ENCODE data around the gene PACC1.
"Not testable (repeated sequence)": the region's sequence is repeated elsewhere in the genome, so short reads cannot be mapped to it uniquely, and the experiment has no call there.

PACC1 gene

DNA sequence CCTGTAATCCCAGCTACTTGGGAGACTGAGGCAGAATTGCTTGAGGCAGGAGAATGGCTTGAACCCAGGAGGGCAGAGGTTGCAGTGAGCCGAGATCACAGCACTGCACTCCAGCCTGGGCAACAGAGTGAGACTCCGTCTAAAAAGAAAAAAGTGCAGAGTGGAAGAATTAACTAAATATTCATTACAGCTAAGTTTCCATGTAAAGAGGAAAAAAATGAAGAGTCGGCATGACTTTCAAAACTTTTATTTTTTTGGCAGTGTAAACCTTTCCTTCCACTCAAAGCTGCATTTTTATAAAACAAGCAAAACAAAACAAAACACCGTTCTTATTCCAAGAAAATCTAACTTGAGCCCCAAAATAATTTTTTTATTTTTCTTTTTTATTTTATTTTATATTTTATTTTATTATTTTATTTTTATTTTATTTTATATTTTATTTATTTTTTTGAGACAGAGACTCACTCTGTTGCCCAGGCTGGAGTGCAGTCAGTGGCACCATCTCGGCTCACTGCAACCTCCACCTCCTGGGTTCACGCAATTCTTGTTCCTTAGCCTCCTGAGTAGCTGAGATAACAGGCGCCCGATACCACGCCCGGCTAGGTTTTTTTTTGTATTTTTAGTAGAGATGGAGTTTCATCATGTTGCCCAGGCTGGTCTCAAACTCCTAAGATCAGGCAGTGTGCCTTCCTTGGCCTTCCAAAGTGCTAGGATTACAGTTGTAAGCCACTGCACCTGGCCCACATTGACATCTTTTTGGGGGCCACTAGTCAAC is 62.9 kb downstream of the PACC1 start:
- in situ Hi-C loops (cut with MboI; ENCODE audit: low sequenced_read_pairs): loop anchor here (25.0 kb wide), 2 partner anchors 289 to 664 kb away; partner anchors contain the start of gene NEK2

DNA sequence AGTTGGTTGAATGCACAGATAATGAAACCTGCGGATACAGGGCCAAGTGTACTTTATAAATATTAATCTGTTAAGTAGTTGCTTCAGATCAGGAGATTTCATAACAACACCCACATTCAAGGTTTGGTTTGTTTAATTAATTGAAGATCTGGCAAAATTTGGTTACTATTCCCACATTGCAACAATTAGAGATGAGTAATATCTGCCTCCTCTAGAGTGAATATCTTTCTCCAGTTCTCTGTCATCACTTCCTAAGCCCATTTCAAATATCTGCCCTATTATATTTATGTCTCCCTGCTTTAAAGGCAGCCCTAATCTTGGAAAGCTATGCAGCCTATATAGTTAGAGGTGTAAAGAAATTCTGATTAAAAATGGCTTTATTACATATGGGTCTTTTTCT is 68.1 kb downstream of the PACC1 start:
- in situ Hi-C loops (cut with MboI; ENCODE audit: low sequenced_read_pairs): no loop called here

DNA sequence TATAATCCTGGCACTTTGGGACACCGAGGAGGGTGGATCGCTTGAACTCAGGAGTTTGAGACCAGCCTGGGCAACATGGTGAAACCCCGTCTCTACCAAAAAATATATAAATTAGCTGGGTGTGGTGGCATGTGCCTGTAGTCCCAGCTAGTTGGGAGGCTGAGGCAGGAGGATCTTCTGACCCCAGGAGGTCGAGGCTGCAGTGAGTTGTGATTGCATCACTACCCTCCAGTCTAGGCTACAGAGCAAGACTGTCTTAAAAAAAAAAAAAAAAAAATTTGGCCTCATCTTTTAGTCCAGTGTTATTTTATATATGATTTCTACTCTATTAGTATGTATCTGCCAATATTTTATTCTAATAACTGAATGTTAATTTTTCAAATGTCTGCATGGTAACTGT is 69.8 kb downstream of the PACC1 start:
- in situ Hi-C loops (cut with MboI; ENCODE audit: low sequenced_read_pairs): no loop called here

DNA sequence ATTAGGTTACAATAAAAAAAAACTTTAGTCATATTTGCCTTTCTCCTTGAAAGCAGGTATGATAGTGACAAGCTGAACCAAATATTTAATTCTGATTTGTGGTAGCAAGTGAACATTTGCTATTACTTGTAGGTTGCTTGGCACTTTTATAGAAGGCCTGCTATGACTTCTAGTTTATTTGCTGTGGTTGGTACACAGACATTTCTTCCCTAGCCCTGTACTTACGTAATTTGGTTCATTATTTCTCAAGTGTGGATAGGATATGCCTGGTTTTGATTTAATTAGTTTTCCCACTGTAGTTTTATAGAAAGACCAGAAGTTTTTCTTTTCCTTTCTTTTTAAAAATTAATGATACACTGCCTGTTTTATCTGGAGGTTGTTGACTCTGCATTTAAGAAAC is 73.6 kb downstream of the PACC1 start:
- in situ Hi-C loops (cut with MboI; ENCODE audit: low sequenced_read_pairs): no loop called here

DNA sequence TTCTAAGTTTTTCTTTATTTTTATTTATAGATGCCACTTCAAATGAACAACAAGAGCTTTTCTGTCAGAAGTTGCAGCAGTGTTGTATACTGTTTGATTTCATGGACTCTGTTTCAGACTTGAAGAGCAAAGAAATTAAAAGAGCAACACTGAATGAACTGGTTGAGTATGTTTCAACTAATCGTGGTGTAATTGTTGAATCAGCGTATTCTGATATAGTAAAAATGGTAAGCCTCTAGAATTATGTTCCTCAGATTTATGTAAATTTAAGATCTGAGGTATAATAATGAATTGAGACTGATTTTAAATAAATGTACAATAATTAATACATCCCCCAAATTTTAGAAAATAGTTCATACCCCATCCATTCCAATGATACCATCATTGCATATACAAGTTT is 85.6 kb downstream of the PACC1 start:
- in situ Hi-C loops (cut with MboI; ENCODE audit: low sequenced_read_pairs): no loop called here

DNA sequence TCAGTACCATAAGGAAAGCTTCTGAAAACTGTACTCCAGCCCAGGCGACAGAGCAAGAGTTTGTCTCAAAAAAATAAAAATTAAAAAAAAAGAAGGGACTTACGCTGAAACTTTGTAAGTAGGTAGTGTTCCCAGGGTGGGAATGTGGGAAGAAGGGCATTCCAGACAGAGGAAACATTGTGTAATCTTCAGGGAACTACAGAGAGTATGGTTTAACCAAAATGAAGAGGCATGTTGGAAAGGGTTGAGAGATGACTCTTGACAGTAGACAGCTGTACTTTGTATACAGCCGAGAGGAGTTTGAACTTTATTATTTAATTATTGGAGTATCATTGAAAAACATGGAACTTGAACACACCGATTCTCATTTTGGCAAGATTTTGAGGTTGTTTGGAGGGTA is 86.4 kb downstream of the PACC1 start:
- in situ Hi-C loops (cut with MboI; ENCODE audit: low sequenced_read_pairs): no loop called here

DNA sequence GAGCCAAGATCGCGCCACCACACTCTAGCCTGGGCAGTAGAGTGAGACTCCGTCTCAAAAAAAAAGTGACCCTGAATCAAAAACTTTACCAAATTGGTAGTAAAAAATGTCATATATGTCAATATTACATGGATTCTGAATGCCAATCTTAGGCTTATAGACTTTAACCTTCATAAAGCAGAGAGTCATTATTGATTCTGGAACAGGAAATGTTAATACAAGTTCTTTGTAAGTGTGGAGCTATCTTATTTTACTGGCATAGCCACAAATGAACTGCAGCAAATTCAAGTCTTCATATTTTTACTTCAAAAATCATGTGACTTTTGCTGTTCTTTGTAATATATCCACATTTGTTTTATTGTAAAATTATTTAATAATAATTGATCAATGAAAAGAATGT is 88.1 kb downstream of the PACC1 start:
- in situ Hi-C loops (cut with MboI; ENCODE audit: low sequenced_read_pairs): no loop called here

DNA sequence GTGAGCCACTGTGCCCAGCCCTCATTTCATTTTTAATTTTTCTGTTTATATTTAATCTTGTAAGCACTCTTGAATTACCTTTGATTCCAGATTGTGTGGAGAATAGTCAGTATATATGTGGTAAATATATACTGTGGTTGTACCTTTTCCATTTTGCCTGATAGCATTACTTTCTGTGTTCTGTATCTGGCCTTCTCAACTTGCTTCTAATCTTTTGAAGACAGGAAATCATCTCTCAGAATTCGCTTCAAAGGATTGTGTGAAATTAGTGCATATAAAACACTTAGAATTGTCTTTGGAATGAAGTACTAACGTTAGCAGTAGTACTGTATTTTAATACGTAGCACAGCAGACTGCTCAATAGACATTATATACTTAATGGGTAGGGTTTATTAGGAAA is 91.6 kb downstream of the PACC1 start:
- in situ Hi-C loops (cut with MboI; ENCODE audit: low sequenced_read_pairs): no loop called here

DNA sequence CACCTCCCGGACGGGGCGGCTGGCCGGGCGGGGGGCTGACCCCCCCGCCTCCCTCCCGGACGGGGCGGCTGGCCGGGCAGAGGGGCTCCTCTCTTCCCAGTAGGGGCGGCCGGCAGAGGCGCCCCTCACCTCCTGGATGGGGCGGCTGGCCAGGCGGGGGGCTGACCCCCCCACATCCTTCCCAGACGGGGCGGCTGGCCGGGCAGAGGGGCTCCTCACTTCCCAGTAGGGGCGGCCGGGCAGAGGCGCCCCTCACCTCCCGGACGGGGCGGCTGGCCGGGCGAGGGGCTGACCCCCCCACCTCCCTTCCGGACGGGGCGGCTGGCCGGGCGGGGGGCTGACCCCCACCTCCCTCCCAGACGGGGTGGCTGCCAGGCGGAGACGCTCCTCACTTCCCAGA is 93.7 kb downstream of the PACC1 start:
- in situ Hi-C loops (cut with MboI; ENCODE audit: low sequenced_read_pairs): not testable (repeated sequence)

DNA sequence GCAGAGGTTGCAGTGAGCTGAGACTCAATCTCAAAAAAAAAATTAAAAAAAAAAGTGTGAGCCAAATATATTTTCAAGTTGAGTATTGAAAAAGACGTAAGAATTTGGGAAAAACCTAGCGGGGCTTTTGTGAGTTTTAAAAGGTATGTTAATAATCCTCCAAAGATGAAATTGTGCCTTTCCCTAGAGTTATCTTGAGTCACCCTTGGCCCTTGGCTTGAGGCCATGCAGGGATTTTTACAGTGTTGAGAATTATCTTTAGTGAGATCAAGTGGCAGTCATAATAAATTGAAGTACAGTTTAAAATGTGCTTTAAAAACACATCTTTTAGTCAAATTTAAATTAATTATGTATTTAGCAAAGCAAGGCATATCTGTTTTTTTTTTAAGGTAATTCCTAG is 96.8 kb downstream of the PACC1 start:
- in situ Hi-C loops (cut with MboI; ENCODE audit: low sequenced_read_pairs): no loop called here

DNA sequence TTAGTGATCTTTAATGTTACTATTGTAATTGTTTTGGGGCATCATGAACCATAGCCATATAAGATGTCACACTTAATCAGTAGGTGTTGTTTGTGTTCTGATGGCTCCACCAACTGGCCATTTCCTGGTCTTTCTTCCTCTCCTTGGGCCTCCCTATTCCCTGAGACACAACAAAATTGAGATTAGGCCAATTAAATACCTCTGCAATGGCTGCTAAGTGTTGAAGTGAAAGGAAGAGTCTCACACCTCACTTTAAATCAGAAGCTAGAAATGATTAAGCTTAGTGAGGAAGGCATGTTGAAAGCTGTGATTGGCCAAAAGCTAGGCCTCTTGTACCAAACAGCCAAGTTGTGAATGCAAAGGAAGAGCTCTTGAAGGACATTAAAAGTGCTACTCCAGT is 98.8 kb downstream of the PACC1 start:
- in situ Hi-C loops (cut with MboI; ENCODE audit: low sequenced_read_pairs): no loop called here

DNA sequence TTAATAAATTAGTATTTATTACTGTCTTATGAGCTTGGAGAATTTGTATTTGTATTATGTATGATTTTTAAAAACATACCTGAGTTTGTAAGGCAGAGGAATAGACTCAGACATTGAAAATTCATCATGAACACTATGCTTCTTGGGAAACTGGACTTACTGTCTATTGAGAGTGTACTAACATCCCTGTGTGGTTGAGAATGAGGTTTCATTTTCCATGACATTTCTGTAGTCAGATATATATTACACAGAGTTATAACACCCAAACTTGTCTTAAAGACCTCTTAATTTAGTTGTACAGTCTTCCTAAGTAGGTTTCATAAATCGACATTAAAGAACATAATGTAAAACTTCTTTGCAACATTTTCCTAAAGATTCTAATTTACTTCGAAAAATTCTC is 99.5 kb downstream of the PACC1 start:
- in situ Hi-C loops (cut with MboI; ENCODE audit: low sequenced_read_pairs): no loop called here
